Endothelial cell of umbilical vein (primary cell): Measurements from ENCODE around the gene C2. TPM values are rescaled to one million over a fixed set of nuclear protein-coding genes. Genes with fewer than 3 reads are reported as not detected.

Source experiments
- BruUV-seq: library from RNA; stranded (reverse); fragments of 400-500 nt; replicated peaks from 2 replicates; lab custom pipeline; 2021; lab: Mats Ljungman, UMichigan
- CTCF ChIA-PET: fragments of 300-600, 350-600 bp; sonication (Branson Sonifier 250); formaldehyde crosslinking; loops from one replicate; lab custom pipeline; 2021; ENCODE audit warnings: antibody characterized with exemption, inconsistent platforms; lab: Charles Lee
- POLR2A ChIA-PET: fragments of 300-600, 350-600 bp; sonication (Branson Sonifier 250); formaldehyde crosslinking; loops from one replicate; lab custom pipeline; 2021; ENCODE audit warnings: antibody characterized with exemption, inconsistent platforms; lab: Charles Lee
- DNase-seq: peaks from one replicate; pipeline ENCODE4 v3.0.0-alpha.2; 2011; ENCODE audit warnings: low read depth, low spot score
- FAIRE-seq: peaks from 2 replicates; lab custom pipeline; 2011; peaks lifted over from hg19 to GRCh38; lab: Jason Lieb, UNC
- H2AFZ ChIP-seq: 2 replicates; pipeline ENCODE4 v1.6.0; 2012; ENCODE audit warnings: low read depth, low read length, control low read depth, inconsistent platforms
- H3K27ac ChIP-seq: 2 replicates; pipeline ENCODE4 v1.5.1; 2011; ENCODE audit warnings: low read depth, mild to moderate bottlenecking, control low read depth, low read length, moderate library complexity; ENCODE audit not compliant: insufficient read depth
- H3K27me3 ChIP-seq, 2 experiments: 2 replicates each; pipeline versions ENCODE4 v1.6.0 to v1.6.1; 2011; ENCODE audit warnings: low read length in 2 of 2, mixed read lengths in 1 of 2; ENCODE audit not compliant: control insufficient read depth in 2 of 2, insufficient read depth in 2 of 2
- H3K36me3 ChIP-seq, 2 experiments: 2 replicates in 1 of 2; 3 replicates in 1 of 2; pipeline ENCODE4 v1.5.1; 2011; ENCODE audit warnings: low read length in 2 of 2, mild to moderate bottlenecking in 1 of 2, moderate library complexity in 1 of 2; ENCODE audit not compliant: control insufficient read depth in 2 of 2, insufficient read depth in 2 of 2; ENCODE audit errors: extremely low read depth in 1 of 2
- H3K4me1 ChIP-seq: 3 replicates; pipeline ENCODE4 v1.5.1; 2011; ENCODE audit warnings: mild to moderate bottlenecking, low read length; ENCODE audit not compliant: control insufficient read depth, insufficient read depth; ENCODE audit errors: extremely low read depth
- H3K4me2 ChIP-seq: 2 replicates; pipeline ENCODE4 v1.6.1; 2011; ENCODE audit warnings: low read length, control low read depth, mixed read lengths; ENCODE audit not compliant: insufficient read depth
- H3K4me3 ChIP-seq, 3 experiments: fragments of 200-600 bp in 1 of 3; sonication (generic), shearing (Covaris generic) in 1 of 3; replicated peaks in 1 of 3; 2 replicates each; pipeline ENCODE4 v1.5.1; 2011 to 2016; ENCODE audit warnings: control low read depth in 3 of 3, low read length in 3 of 3, mild to moderate bottlenecking in 2 of 3, inconsistent platforms in 1 of 3, low read depth in 1 of 3, moderate library complexity in 1 of 3; ENCODE audit not compliant: insufficient read depth in 1 of 3
- H3K79me2 ChIP-seq: 2 replicates; pipeline ENCODE4 v1.6.0; 2012; ENCODE audit warnings: low read length, inconsistent platforms; ENCODE audit not compliant: control insufficient read depth, insufficient read depth
- H3K9ac ChIP-seq: replicated peaks from 2 replicates; pipeline ENCODE3; 2011; ENCODE audit warnings: low read length, control low read depth; ENCODE audit not compliant: insufficient read depth; ENCODE audit errors: extremely low read depth
- H3K9me1 ChIP-seq: replicated peaks from 3 replicates; pipeline ENCODE4 v1.6.0; 2011; ENCODE audit warnings: mild to moderate bottlenecking, low read length; ENCODE audit not compliant: control insufficient read depth, insufficient read depth; ENCODE audit errors: extremely low read depth
- H3K9me3 ChIP-seq: replicated peaks from 2 replicates; pipeline ENCODE4 v1.5.1; 2012; ENCODE audit warnings: low read length, inconsistent platforms; ENCODE audit not compliant: control insufficient read depth, insufficient read depth
- H4K20me1 ChIP-seq: replicated peaks from 2 replicates; pipeline ENCODE3; 2011; ENCODE audit warnings: mild to moderate bottlenecking, low read length; ENCODE audit not compliant: control insufficient read depth, insufficient read depth; ENCODE audit errors: extremely low read depth
- EZH2 ChIP-seq: IDR thresholded peaks from 2 replicates; pipeline ENCODE4 v1.6.1; 2012; ENCODE audit warnings: borderline replicate concordance, low read depth, mild to moderate bottlenecking, moderate library complexity, low read length, inconsistent platforms; ENCODE audit not compliant: severe bottlenecking
- FOS ChIP-seq: IDR thresholded peaks from 2 replicates; pipeline ENCODE4 v1.6.1; 2011; ENCODE audit warnings: mild to moderate bottlenecking, low read length, moderate library complexity, borderline replicate concordance; ENCODE audit not compliant: insufficient read depth
- GATA2 ChIP-seq: IDR thresholded peaks from 2 replicates; pipeline ENCODE4 v1.7.0; 2011; ENCODE audit warnings: low read depth, mild to moderate bottlenecking, moderate library complexity, mixed read lengths, low read length; ENCODE audit not compliant: insufficient read length, insufficient read depth
- JUN ChIP-seq: IDR thresholded peaks from 2 replicates; pipeline ENCODE4 v1.6.1; 2011; ENCODE audit warnings: borderline replicate concordance, low read depth; ENCODE audit not compliant: insufficient read length, insufficient read depth
- MYC ChIP-seq: IDR thresholded peaks from one replicate; pipeline ENCODE4 v1.6.1; 2011; ENCODE audit warnings: mild to moderate bottlenecking, low read depth, low read length
- POLR2A ChIP-seq: IDR thresholded peaks from 2 replicates; pipeline ENCODE4 v1.6.1; 2012; ENCODE audit warnings: low read depth, mild to moderate bottlenecking, control low read depth, low read length
- POLR2AphosphoS5 ChIP-seq: IDR thresholded peaks from 2 replicates; pipeline ENCODE4 v1.6.1; 2012; ENCODE audit warnings: low read depth, mild to moderate bottlenecking, control low read depth, low read length, moderate library complexity; ENCODE audit not compliant: insufficient read depth
- dilution Hi-C: fragments of 300-500 bp; cut with MboI; formaldehyde crosslinking; loops from one replicate; pipeline ENCODE4 v1.15.0; 2019; ENCODE audit warnings: low sequenced_read_pairs; ENCODE audit not compliant: extremely low pct_ligation_motif_present
- intact Hi-C: fragments of 100-400 bp; cut with micrococcal nuclease; formaldehyde crosslinking; loops from one replicate; pipeline ENCODE4 v1.10.0; 2022
- polyA plus RNA-seq, 4 experiments: library from polyadenylated mRNA; depleted of rRNA in 3 of 4; stranded (reverse) in 3 of 4; unstranded in 1 of 4; fragments of >200 nt; gene quantifications; 2 replicates each; pipeline versions ENCODE4 v1.2.1 to v1.2.3, GENCODE V29; 2011 to 2012; ENCODE audit warnings: missing spikeins in 1 of 4
- total RNA-seq: library from RNA; stranded (reverse); gene quantifications from 2 replicates; pipeline ENCODE4 v1.2.3, GENCODE V29; 2021
- TF ChIP-seq, protein P1 (sequence below): IDR thresholded peaks from 2 replicates; pipeline ENCODE4 v1.6.1; 2011; ENCODE audit not compliant: insufficient read depth, insufficient read length
- TF ChIP-seq, protein P2 (sequence below), 2 donors: IDR thresholded peaks; 1 replicate in 1 of 2; 2 replicates in 1 of 2; pipeline ENCODE4 v1.5.1; 2011; ENCODE audit warnings: low read length in 2 of 2, mild to moderate bottlenecking in 2 of 2, moderate library complexity in 2 of 2, control low read depth in 1 of 2, inconsistent platforms in 1 of 2, low read depth in 1 of 2; ENCODE audit not compliant: insufficient read depth in 1 of 2; ENCODE audit errors: extremely low read depth in 1 of 2

C2 gene
- total and polyA plus RNA-seq, 2 donors (not counting 3 experiments of a cell fraction or from before 2014, with no cell fraction given): 0.60 TPM; not detected in 1

DNA sequence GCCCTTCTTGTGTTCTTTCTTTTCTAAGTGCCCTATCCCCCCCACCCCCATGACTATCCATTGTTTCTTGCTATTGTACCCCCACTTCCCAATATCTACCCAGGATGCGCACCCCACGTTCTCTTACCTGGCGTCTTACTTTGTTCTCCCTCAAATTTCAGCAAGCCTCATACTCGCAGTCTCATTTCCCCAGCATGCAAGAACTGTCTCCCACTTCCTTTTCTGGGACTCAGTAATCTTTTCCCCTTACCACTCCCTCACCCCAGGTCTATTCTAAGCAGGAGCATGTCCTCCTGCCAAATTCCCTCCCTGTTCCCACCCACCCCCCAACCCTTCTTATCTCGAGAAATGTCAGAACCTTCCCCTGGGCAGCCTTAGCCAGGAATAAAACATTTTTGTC lies 28.3 kb upstream of the C2 start:
- no TSS peak for BruUV-seq
- dilution Hi-C loops (no loop called here), intact Hi-C loops (loop anchor here (5.0 kb wide), 1 partner anchor 67 kb away; no protein-coding TSS in a partner anchor)
- Histone ChIP-seq H3K4me3 (no peak overlapping the region), H3K36me3 (peaks cover 0 to 4% of the 10 kb centered on the region in 2 experiments), H3K27me3 (peaks cover 0 to 2% of the 10 kb centered on the region in 2 experiments), H3K79me2 (no peaks in the 10 kb centered on the region), H3K27ac (no peak overlapping the region), H4K20me1 (no peaks in the 10 kb centered on the region), H3K4me2 (no peak overlapping the region), H3K9ac (no peak overlapping the region), H3K4me1 (peaks cover 12% of the 10 kb centered on the region), H2AFZ (no peak overlapping the region), H3K9me1 (no peaks in the 10 kb centered on the region), H3K9me3 (no peaks in the 10 kb centered on the region)
- TF ChIP-seq, protein P1, sequence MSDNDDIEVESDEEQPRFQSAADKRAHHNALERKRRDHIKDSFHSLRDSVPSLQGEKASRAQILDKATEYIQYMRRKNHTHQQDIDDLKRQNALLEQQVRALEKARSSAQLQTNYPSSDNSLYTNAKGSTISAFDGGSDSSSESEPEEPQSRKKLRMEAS: no peak
- TF ChIP-seq MYC (no peak), POLR2AphosphoS5 (no peak)
- FAIRE-seq (no peak), DNase-seq (no peak)
- POLR2A ChIA-PET: no interaction called here
- CTCF ChIA-PET: interaction anchor here (1.1 kb wide), 1 partner anchor 10 kb away, joined by 5 read pairs; no protein-coding TSS in a partner anchor

DNA sequence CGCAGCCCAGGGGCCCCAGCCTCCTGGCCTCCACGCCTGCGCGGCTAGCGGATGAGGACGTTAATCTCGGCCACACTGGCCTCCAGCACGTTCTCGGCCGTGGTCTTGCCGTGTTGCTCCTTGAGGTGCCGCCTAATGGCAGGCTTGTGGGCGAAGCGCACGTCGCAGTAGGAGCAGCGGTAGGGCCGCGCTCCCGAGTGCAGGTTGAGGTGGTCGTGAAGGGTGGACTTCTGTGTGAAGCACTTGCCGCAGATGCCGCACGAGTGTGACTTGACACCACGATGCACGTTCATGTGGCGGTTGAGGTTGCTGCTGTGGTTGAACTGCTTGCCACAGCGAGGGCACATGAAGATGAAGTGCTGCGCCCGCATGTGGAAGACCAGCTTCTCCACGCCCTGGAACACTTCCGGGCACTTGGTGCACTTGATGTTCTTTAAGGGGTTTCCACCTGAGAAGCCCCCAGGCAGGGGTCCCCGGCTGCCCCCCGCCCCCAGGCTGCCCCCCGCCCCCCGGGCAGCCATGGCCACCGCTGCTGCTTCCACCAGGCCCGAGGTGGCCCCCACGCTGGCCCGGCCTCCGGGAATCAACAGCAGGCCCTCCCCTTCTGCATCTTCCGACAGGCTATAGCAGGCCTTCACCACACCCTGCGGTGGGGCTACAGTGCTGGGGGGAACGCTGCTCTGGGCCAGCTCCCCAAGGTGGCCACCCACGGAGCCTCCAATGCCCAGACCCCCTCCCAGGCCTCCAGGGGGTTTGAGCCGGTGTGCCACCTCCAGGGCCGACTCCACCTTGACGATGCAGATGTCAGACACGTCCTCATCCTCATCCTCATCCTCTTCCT lies 27.4 kb upstream of the C2 start:
- no peak overlapping the region for H3K4me3 ChIP-seq
- H3K9me1 ChIP-seq: no peaks in the 10 kb centered on the region
- CTCF ChIA-PET: no interaction called here
- dilution Hi-C loops: no loop called here
- peaks cover 2% of the 10 kb centered on the region in 2 experiments for H3K27me3 ChIP-seq
- DNase-seq: no peak
- H4K20me1 ChIP-seq: no peaks in the 10 kb centered on the region
- no peak for TF ChIP-seq MYC
- TF ChIP-seq FOS: no peak
- no peak for TF ChIP-seq POLR2A
- no peak for TF ChIP-seq POLR2AphosphoS5
- no peak for TF ChIP-seq EZH2
- no peak for TF ChIP-seq GATA2
- TF ChIP-seq, protein P2, sequence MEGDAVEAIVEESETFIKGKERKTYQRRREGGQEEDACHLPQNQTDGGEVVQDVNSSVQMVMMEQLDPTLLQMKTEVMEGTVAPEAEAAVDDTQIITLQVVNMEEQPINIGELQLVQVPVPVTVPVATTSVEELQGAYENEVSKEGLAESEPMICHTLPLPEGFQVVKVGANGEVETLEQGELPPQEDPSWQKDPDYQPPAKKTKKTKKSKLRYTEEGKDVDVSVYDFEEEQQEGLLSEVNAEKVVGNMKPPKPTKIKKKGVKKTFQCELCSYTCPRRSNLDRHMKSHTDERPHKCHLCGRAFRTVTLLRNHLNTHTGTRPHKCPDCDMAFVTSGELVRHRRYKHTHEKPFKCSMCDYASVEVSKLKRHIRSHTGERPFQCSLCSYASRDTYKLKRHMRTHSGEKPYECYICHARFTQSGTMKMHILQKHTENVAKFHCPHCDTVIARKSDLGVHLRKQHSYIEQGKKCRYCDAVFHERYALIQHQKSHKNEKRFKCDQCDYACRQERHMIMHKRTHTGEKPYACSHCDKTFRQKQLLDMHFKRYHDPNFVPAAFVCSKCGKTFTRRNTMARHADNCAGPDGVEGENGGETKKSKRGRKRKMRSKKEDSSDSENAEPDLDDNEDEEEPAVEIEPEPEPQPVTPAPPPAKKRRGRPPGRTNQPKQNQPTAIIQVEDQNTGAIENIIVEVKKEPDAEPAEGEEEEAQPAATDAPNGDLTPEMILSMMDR (IDR thresholded peaks at IDR 0.05; ENCODE audit: extremely low read depth in 1 of 2, insufficient read depth in 1 of 2, low read depth in 1 of 2, low read length in 2 of 2): no peak
- TF ChIP-seq, protein P1: no peak
- TF ChIP-seq JUN: no peak
- H3K4me1 ChIP-seq: peaks cover 12% of the 10 kb centered on the region
- H3K79me2 ChIP-seq: no peaks in the 10 kb centered on the region
- no TSS peak for BruUV-seq
- H3K9ac ChIP-seq: no peak overlapping the region
- H3K36me3 ChIP-seq: peaks cover 0 to 2% of the 10 kb centered on the region in 2 experiments
- POLR2A ChIA-PET: no interaction called here
- no peak overlapping the region for H3K4me2 ChIP-seq
- no peak overlapping the region for H3K27ac ChIP-seq
- H3K9me3 ChIP-seq: no peaks in the 10 kb centered on the region
- no peak overlapping the region for H2AFZ ChIP-seq
- intact Hi-C loops: loop anchor here (5.0 kb wide), 1 partner anchor 68 kb away; no protein-coding TSS in a partner anchor
- no peak for FAIRE-seq
